HepG2 (cell line): ENCODE results near the gene ZNF341. TPM values are rescaled to one million over a fixed set of nuclear protein-coding genes. Genes with fewer than 3 reads are reported as not detected.
A peak's percentile ranks its signal among the peaks of the same experiment; 100 is the strongest.

Experiments used
- CTCF ChIP-seq: sonication (generic); formaldehyde crosslinking; IDR thresholded peaks from 2 replicates; pipeline ENCODE4 v1.5.0; 2020; ENCODE audit warnings: mild to moderate bottlenecking, missing genetic modification reagents, moderate library complexity
- HOXA7 ChIP-seq: sonication (generic); formaldehyde crosslinking; IDR thresholded peaks from 2 replicates; pipeline ENCODE4 v1.8.1; 2022; ENCODE audit warnings: mild to moderate bottlenecking, missing genetic modification reagents, moderate library complexity
- MNT ChIP-seq: fragments of 450-650 bp; IDR thresholded peaks from 2 replicates; pipeline ENCODE4 v1.6.1; 2016
- MTERF4 ChIP-seq: sonication (generic); formaldehyde crosslinking; IDR thresholded peaks from 2 replicates; pipeline ENCODE4 v1.8.0; 2023; ENCODE audit warnings: mild to moderate bottlenecking, missing genetic modification reagents
- MXD4 ChIP-seq: IDR thresholded peaks from 2 replicates; pipeline ENCODE4 v1.6.1; 2016; ENCODE audit warnings: mild to moderate bottlenecking, missing biosample characterization, missing genetic modification reagents
- RORA ChIP-seq: sonication (generic); formaldehyde crosslinking; IDR thresholded peaks from 2 replicates; pipeline ENCODE4 v1.5.0; 2020; ENCODE audit warnings: mild to moderate bottlenecking, missing genetic modification reagents, moderate library complexity
- SALL1 ChIP-seq: sonication (generic); formaldehyde crosslinking; IDR thresholded peaks from 2 replicates; pipeline ENCODE4 v1.8.0; 2022; ENCODE audit warnings: mild to moderate bottlenecking, missing genetic modification reagents
- SMC3 ChIP-seq: IDR thresholded peaks from 2 replicates; pipeline ENCODE4 v1.6.1; 2011; ENCODE audit warnings: low read length, improper control_type of control experiment
- ZMAT5 ChIP-seq: sonication (generic); formaldehyde crosslinking; IDR thresholded peaks from 2 replicates; pipeline ENCODE4 v1.5.0; 2020; ENCODE audit warnings: mild to moderate bottlenecking, low read depth, missing genetic modification reagents, borderline replicate concordance
- ZNF142 ChIP-seq: sonication (generic); formaldehyde crosslinking; IDR thresholded peaks from 2 replicates; pipeline ENCODE4 v1.4.0; 2020; ENCODE audit warnings: missing genetic modification reagents
- ZNF317 ChIP-seq: sonication (generic); formaldehyde crosslinking; IDR thresholded peaks from 2 replicates; pipeline ENCODE4 v1.5.0; 2020; ENCODE audit warnings: mild to moderate bottlenecking, missing genetic modification reagents
- ZNF501 ChIP-seq: sonication (generic); formaldehyde crosslinking; IDR thresholded peaks from 2 replicates; pipeline ENCODE4 v1.5.1; 2020; ENCODE audit warnings: mild to moderate bottlenecking, moderate library complexity, missing genetic modification reagents
- ZNF598 ChIP-seq: sonication (generic); formaldehyde crosslinking; IDR thresholded peaks from 2 replicates; pipeline ENCODE4 v1.5.1; 2020; ENCODE audit warnings: mild to moderate bottlenecking, missing genetic modification reagents, borderline replicate concordance
- ZNF639 ChIP-seq: conservative IDR thresholded peaks from 2 replicates; pipeline ENCODE4 v1.6.1; 2018; ENCODE audit warnings: missing genetic modification reagents
- ZNF747 ChIP-seq: sonication (generic); formaldehyde crosslinking; IDR thresholded peaks from 2 replicates; pipeline ENCODE4 v1.8.1; 2023; ENCODE audit warnings: missing genetic modification reagents, mild to moderate bottlenecking, borderline replicate concordance
- ZNF768 ChIP-seq: sonication (generic); formaldehyde crosslinking; IDR thresholded peaks from 2 replicates; pipeline ENCODE4 v1.4.0; 2020; ENCODE audit warnings: missing genetic modification reagents
- polyA plus RNA-seq, 8 experiments: library from polyadenylated mRNA; depleted of rRNA in 3 of 8; stranded (reverse) in 7 of 8; unstranded in 1 of 8; fragments of >200 nt; fragmentation: Illumina TruSeq in 4 of 8; extraction: Trizol in 4 of 8; gene quantifications; 2 replicates each; pipeline versions ENCODE4 v1.2.1 to v1.2.3, GENCODE V29; 2011 to 2016; ENCODE audit warnings: low read depth in 4 of 8, missing spikeins in 1 of 8, mixed read lengths in 1 of 8; ENCODE audit not compliant: insufficient read depth in 1 of 8
- total RNA-seq, 5 experiments: library from RNA; depleted of rRNA; stranded (reverse); fragments of >200 nt; fragmentation: Illumina TruSeq; extraction: Trizol; gene quantifications; 2 replicates each; pipeline ENCODE4 v1.2.3, GENCODE V29; 2016; ENCODE audit warnings: low read depth in 1 of 5

Gene ZNF341
- total and polyA plus RNA-seq, 2 of the 13 experiments (the other 11 are each of a cell fraction or from before 2014, with no cell fraction given) = 1.1 to 2.2 TPM

GRCh38 chr20:33710681-33711445 lies 20.9 kb upstream of the ZNF341 start (continued):
- TF ChIP-seq MXD4 (CRISPR knock-in tag) (0 out of 2 replicates have a peak, but pooled peaks have one; percentile 45), ZNF768 (0 out of 2 replicates have a peak, but pooled peaks have one; percentile 26), CTCF (CRISPR knock-in tag) (0 out of 2 replicates have a peak, but pooled peaks have one; percentile 5), RORA (CRISPR knock-in tag) (no peak), HOXA7 (no peak), ZNF142 (CRISPR knock-in tag) (no peak), SALL1 (CRISPR knock-in tag) (peak; percentile 89), ZNF317 (CRISPR knock-in tag) (no peak), ZNF598 (CRISPR knock-in tag) (0 out of 2 replicates have a peak, but pooled peaks have one; percentile 65), SMC3 (0 out of 2 replicates have a peak, but pooled peaks have one; percentile 5), ZNF639 (no peak), MNT (no peak), ZNF747 (CRISPR knock-in tag) (0 out of 2 replicates have a peak, but pooled peaks have one; percentile 33), ZMAT5 (CRISPR knock-in tag) (no peak), ZNF501 (0 out of 2 replicates have a peak, but pooled peaks have one; percentile 25), MTERF4 (0 out of 2 replicates have a peak, but pooled peaks have one; percentile 53)
